Caco-2 (cell line): ENCODE measurements around the gene ASB9. TPM values are rescaled to one million over a fixed set of nuclear protein-coding genes. Genes with fewer than 3 reads are reported as not detected.

ENCODE experiments used
- BruUV-seq: library from RNA; stranded (reverse); fragments of 400-500 nt; replicated peaks from 2 replicates; lab custom pipeline; 2021; lab: Mats Ljungman, UMichigan
- CTCF ChIA-PET: fragments of 300-600 bp; sonication (Branson Sonifier 250); formaldehyde crosslinking; loops from one replicate; lab custom pipeline; 2022; ENCODE audit warnings: antibody characterized with exemption; lab: Charles Lee
- POLR2A ChIA-PET: fragments of 300-600 bp; sonication (Branson Sonifier 250); formaldehyde crosslinking; loops from one replicate; lab custom pipeline; 2022; ENCODE audit warnings: antibody characterized with exemption; lab: Charles Lee
- DNase-seq, 2 experiments: peaks; one replicate each; pipeline versions ENCODE4 v3.0.0 to v3.0.0-alpha.2; 2020 to 2022
- H3K27me3 ChIP-seq: replicated peaks from 2 replicates; pipeline ENCODE4 v1.6.0; 2011; ENCODE audit warnings: low read length; ENCODE audit not compliant: control insufficient read depth, insufficient read depth
- H3K36me3 ChIP-seq: 2 replicates; pipeline ENCODE4 v1.5.1; 2011; ENCODE audit warnings: low read length; ENCODE audit not compliant: control insufficient read depth, insufficient read depth
- H3K4me1 ChIP-seq: fragments of 250-450 bp; sonication (Bioruptor Pico); 2 replicates; pipeline ENCODE4 v1.5.1; 2020; ENCODE audit warnings: mild to moderate bottlenecking
- H3K4me3 ChIP-seq: 2 replicates; pipeline ENCODE4 v1.5.1; 2011; ENCODE audit warnings: low read depth, mild to moderate bottlenecking, control low read depth, low read length
- H3K9me3 ChIP-seq: fragments of 250-450 bp; sonication (Bioruptor Pico); 2 replicates; pipeline ENCODE4 v1.5.1; 2020; ENCODE audit warnings: mild to moderate bottlenecking, moderate library complexity
- H3K27ac Mint-ChIP-seq: one replicate; pipeline ENCODE4 v1.8.0; 2022; ENCODE audit warnings: mixed read lengths; ENCODE audit not compliant: unreplicated experiment
- H3K27me3 Mint-ChIP-seq: one replicate; pipeline ENCODE4 v1.8.0; 2022; ENCODE audit warnings: mixed read lengths; ENCODE audit not compliant: insufficient read depth, unreplicated experiment
- H3K36me3 Mint-ChIP-seq: one replicate; pipeline ENCODE4 v1.8.0; 2022; ENCODE audit warnings: mild to moderate bottlenecking, mixed read lengths; ENCODE audit not compliant: insufficient read depth, unreplicated experiment
- H3K4me1 Mint-ChIP-seq: one replicate; pipeline ENCODE4 v1.8.0; 2022; ENCODE audit warnings: low read depth, mixed read lengths; ENCODE audit not compliant: unreplicated experiment
- H3K4me3 Mint-ChIP-seq: one replicate; pipeline ENCODE4 v1.8.0; 2022; ENCODE audit warnings: mild to moderate bottlenecking, moderate library complexity, mixed read lengths; ENCODE audit not compliant: unreplicated experiment
- H3K9me3 Mint-ChIP-seq: one replicate; pipeline ENCODE4 v1.8.0; 2022; ENCODE audit warnings: mixed read lengths; ENCODE audit not compliant: unreplicated experiment
- intact Hi-C: fragments of 100-400 bp; cut with micrococcal nuclease; formaldehyde crosslinking; loops from one replicate; pipeline ENCODE4 v1.10.0; 2022; ENCODE audit not compliant: unreplicated experiment
- total RNA-seq: library from RNA; stranded (reverse); gene quantifications from 2 replicates; pipeline ENCODE4 v1.2.3, GENCODE V29; 2022
- TF ChIP-seq, protein P1 (sequence below), 2 experiments: fragments of 200-600 bp in 1 of 2; IDR thresholded peaks; 1 replicate in 1 of 2; 2 replicates in 1 of 2; pipeline versions ENCODE4 v1.5.1 to v1.8.0; 2011 to 2022; ENCODE audit warnings: antibody characterized with exemption in 1 of 2, control low read depth in 1 of 2, inconsistent platforms in 1 of 2, low read depth in 1 of 2, low read length in 1 of 2, mild to moderate bottlenecking in 1 of 2, moderate library complexity in 1 of 2; ENCODE audit not compliant: insufficient read depth in 1 of 2, severe bottlenecking in 1 of 2, unreplicated experiment in 1 of 2

Gene ASB9
- total RNA-seq, 1 experiment from 2014 or later, result 4.6 TPM

DNA sequence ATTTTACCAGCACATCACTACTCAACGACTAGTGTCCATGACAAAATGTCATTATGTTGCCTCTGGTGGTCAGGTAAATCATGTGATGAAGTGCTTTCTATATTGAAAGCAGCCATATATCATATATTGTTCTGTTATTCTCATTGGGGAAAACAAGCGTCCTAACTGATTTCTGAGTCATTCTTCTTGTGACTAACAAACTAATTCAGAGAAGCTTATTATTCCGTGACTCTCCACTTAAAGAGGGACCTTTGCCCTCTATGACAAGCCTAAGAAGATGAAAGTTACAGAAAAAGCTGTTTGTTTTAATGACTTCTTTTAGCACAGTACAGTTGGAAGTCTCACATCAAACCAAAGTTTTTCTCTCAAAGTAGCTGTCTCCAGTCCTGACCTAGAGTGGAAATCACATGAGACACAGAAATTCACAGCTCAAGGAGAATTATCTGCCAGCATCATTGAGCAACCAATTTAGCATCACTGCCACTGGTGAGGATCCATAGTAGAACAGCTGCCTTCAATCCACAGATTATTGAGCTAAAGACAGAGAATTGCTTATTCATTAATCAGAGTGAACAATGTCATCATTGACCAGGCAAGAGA lies 36.4 kb downstream of the ASB9 start:
- Mint-ChIP-seq H3K36me3 (no peaks in the 10 kb centered on the region), H3K4me3 (no peak overlapping the region), H3K27me3 (no peaks in the 10 kb centered on the region), H3K9me3 (no peaks in the 10 kb centered on the region), H3K27ac (no peak overlapping the region), H3K4me1 (no peaks in the 10 kb centered on the region)
- ChIA-PET CTCF (no interaction called here), POLR2A (no interaction called here)
- intact Hi-C loops, result no loop called here
- no TSS peak for BruUV-seq
- Histone ChIP-seq H3K4me1 (no peaks in the 10 kb centered on the region), H3K9me3 (no peaks in the 10 kb centered on the region), H3K27me3 (no peaks in the 10 kb centered on the region), H3K36me3 (no peaks in the 10 kb centered on the region), H3K4me3 (no peak overlapping the region)
- TF ChIP-seq, protein P1, sequence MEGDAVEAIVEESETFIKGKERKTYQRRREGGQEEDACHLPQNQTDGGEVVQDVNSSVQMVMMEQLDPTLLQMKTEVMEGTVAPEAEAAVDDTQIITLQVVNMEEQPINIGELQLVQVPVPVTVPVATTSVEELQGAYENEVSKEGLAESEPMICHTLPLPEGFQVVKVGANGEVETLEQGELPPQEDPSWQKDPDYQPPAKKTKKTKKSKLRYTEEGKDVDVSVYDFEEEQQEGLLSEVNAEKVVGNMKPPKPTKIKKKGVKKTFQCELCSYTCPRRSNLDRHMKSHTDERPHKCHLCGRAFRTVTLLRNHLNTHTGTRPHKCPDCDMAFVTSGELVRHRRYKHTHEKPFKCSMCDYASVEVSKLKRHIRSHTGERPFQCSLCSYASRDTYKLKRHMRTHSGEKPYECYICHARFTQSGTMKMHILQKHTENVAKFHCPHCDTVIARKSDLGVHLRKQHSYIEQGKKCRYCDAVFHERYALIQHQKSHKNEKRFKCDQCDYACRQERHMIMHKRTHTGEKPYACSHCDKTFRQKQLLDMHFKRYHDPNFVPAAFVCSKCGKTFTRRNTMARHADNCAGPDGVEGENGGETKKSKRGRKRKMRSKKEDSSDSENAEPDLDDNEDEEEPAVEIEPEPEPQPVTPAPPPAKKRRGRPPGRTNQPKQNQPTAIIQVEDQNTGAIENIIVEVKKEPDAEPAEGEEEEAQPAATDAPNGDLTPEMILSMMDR (IDR thresholded peaks at IDR 0.05; ENCODE audit: insufficient read depth in 1 of 2, low read depth in 1 of 2, low read length in 1 of 2, severe bottlenecking in 1 of 2, unreplicated experiment in 1 of 2), result no peak
- DNase-seq, result no peak

DNA sequence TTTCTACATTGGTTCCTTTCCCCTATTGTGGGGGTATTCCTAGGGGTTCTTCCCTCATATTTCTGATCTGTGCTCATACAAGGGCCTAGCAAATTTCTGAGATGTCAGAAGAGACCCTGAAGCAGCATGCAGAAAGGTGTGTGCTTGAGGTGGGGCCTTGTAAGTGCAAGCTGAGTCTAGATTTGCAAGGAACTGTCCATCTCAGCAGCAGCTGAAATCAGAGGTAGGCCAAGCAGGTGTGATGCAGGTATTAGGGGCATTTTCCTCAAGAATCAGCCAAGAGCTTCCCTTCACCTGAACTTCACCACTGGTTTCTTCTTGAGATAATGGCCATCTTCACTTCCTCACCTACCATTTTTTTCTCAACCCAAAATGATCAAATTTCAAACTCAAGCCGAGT lies 45.1 kb downstream of the ASB9 start:
- no peak overlapping the region for H3K4me3 ChIP-seq
- no peaks in the 10 kb centered on the region for H3K4me1 ChIP-seq
- Mint-ChIP-seq H3K27ac (no peak overlapping the region), H3K4me1 (no peaks in the 10 kb centered on the region), H3K9me3 (no peaks in the 10 kb centered on the region), H3K36me3 (no peaks in the 10 kb centered on the region), H3K4me3 (no peak overlapping the region), H3K27me3 (peaks cover 4% of the 10 kb centered on the region)
- no TSS peak for BruUV-seq
- H3K9me3 ChIP-seq, result no peaks in the 10 kb centered on the region
- intact Hi-C loops, result no loop called here
- H3K36me3 ChIP-seq, result no peaks in the 10 kb centered on the region
- H3K27me3 ChIP-seq, result no peaks in the 10 kb centered on the region
- no peak for DNase-seq
- CTCF ChIA-PET, result no interaction called here
- TF ChIP-seq, protein P1 (IDR thresholded peaks at IDR 0.05; ENCODE audit: insufficient read depth in 1 of 2, low read depth in 1 of 2, low read length in 1 of 2, severe bottlenecking in 1 of 2, unreplicated experiment in 1 of 2), result no peak
- POLR2A ChIA-PET, result no interaction called here

DNA sequence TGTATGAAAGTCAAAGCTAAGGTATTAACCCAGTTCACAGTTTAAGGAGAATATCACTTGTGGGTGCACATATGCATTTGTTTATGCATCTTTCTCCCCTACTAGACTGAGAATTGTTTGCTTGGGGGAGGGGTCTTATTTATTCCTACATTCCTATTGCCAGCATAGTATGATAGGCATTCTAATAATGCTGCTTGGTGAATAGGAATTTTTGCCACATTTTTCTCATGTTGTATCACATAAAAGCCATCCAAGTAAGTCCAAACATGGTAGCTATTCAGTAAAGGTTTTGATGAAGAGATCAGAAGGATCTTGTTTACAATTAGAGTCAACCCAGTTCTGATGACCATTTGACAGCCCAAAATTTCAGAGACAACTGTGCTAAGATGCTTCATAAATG lies 48.6 kb downstream of the ASB9 start:
- Mint-ChIP-seq H3K4me3 (no peak overlapping the region), H3K9me3 (no peaks in the 10 kb centered on the region), H3K36me3 (no peaks in the 10 kb centered on the region), H3K27me3 (peaks cover 4% of the 10 kb centered on the region), H3K27ac (no peak overlapping the region), H3K4me1 (no peaks in the 10 kb centered on the region)
- Histone ChIP-seq H3K36me3 (no peaks in the 10 kb centered on the region), H3K27me3 (no peaks in the 10 kb centered on the region), H3K4me1 (no peaks in the 10 kb centered on the region), H3K9me3 (no peaks in the 10 kb centered on the region), H3K4me3 (no peak overlapping the region)
- no TSS peak for BruUV-seq
- CTCF ChIA-PET, result no interaction called here
- DNase-seq, result no peak
- TF ChIP-seq, protein P1 (IDR thresholded peaks at IDR 0.05; ENCODE audit: insufficient read depth in 1 of 2, low read depth in 1 of 2, low read length in 1 of 2, severe bottlenecking in 1 of 2, unreplicated experiment in 1 of 2), result no peak
- POLR2A ChIA-PET, result no interaction called here
- intact Hi-C loops, result no loop called here
